ENCODE data around the gene MICAL3. TPM values are rescaled to one million over a fixed set of nuclear protein-coding genes. Genes with fewer than 3 reads are reported as not detected.

Gene MICAL3
- polyA plus RNA-seq, 1 of the 3 experiments (the other 2 are of a cell fraction), result 83.1 TPM

- POLR2A ChIA-PET, result no interaction called here
- H4K20me1 ChIP-seq (ENCODE audit: insufficient read depth), result no peaks in the 10 kb centered on the region
- peaks cover 4% of the 10 kb centered on the region for H3F3A ChIP-seq (replicated peaks; ENCODE audit: insufficient read depth)
- TF ChIP-seq PBX3 (IDR thresholded peaks at IDR 0.05), result no peak
- no peak for TF ChIP-seq CHD2 (IDR thresholded peaks at IDR 0.05; ENCODE audit: low read length, partially characterized antibody)
- no peak for TF ChIP-seq FOSL2 (IDR thresholded peaks at IDR 0.05; ENCODE audit: borderline replicate concordance, low read depth)
- TF ChIP-seq POLR2AphosphoS5 (IDR thresholded peaks at IDR 0.05; ENCODE audit: low read depth, low read length), result no peak
- no peak for TF ChIP-seq MEF2A (IDR thresholded peaks at IDR 0.05; ENCODE audit: borderline replicate concordance, low read depth)
- TF ChIP-seq FOXM1 (IDR thresholded peaks at IDR 0.05; ENCODE audit: low read depth), result no peak
- peak overlapping the region; percentile 94 for H2AFZ ChIP-seq (ENCODE audit: low read depth)
- no peaks in the 10 kb centered on the region for H3K9me2 ChIP-seq
- DNase-seq, result peak; percentile 47
- H3K36me3 ChIP-seq (replicated peaks in 1 of 2; ENCODE audit: control insufficient read depth in 1 of 2, insufficient read depth in 2 of 2, low read length in 1 of 2), result no peaks in the 10 kb centered on the region
- WGBS (ENCODE audit: low lambda C conversion rate), result 67% methylated on average over 21 of the region's 21 CpGs
- H3K9me3 ChIP-seq, result no peaks in the 10 kb centered on the region
- peaks cover 0 to 10% of the 10 kb centered on the region in 2 experiments; a peak in 1 of 4 replicates for H3K4me1 ChIP-seq (ENCODE audit: control insufficient read depth in 1 of 2, insufficient read depth in 2 of 2, low read depth in 1 of 2, low read length in 1 of 2)
- peak overlapping the region; percentile 79 to 84 for H3K4me3 ChIP-seq (ENCODE audit: low read depth in 2 of 2, low read length in 1 of 2)
- peak overlapping the region in 1 of 2 experiments; percentile 9; a peak in 1 of 4 replicates for H3K27ac ChIP-seq (ENCODE audit: low read depth in 2 of 2, low read length in 1 of 2)
- CTCF ChIA-PET, result interaction anchor here (0.6 to 5.1 kb wide), 25 partner anchors 10 to 283 kb away, joined by 3 to 44 read pairs (median 4); no protein-coding TSS in a partner anchor
- H3K4me2 ChIP-seq, result peak overlapping the region; percentile 99
- no peaks in the 10 kb centered on the region for H3K27me3 ChIP-seq (ENCODE audit: insufficient read depth)
- no peak overlapping the region for H3K9ac ChIP-seq
- H3K79me2 ChIP-seq (ENCODE audit: insufficient read depth), result no peaks in the 10 kb centered on the region
Measured at GRCh38 chr22:18024956-18025720, 777 bp upstream of the MICAL3 start.

- Histone ChIP-seq H3K9ac (peak overlapping the region; percentile 33; the same call in 1 of the 2 replicates), H3K4me3 (ENCODE audit: low read depth in 2 of 2, low read length in 1 of 2) (peak overlapping the region; percentile 79 to 84), H2AFZ (ENCODE audit: low read depth) (peak overlapping the region; percentile 90), H3F3A (replicated peaks; ENCODE audit: insufficient read depth) (peaks cover 4% of the 10 kb centered on the region), H3K9me2 (no peaks in the 10 kb centered on the region), H3K79me2 (ENCODE audit: insufficient read depth) (no peaks in the 10 kb centered on the region), H3K36me3 (replicated peaks in 1 of 2; ENCODE audit: control insufficient read depth in 1 of 2, insufficient read depth in 2 of 2, low read length in 1 of 2) (no peaks in the 10 kb centered on the region), H4K20me1 (ENCODE audit: insufficient read depth) (no peaks in the 10 kb centered on the region), H3K9me3 (no peaks in the 10 kb centered on the region), H3K27ac (ENCODE audit: low read depth in 2 of 2, low read length in 1 of 2) (peak overlapping the region; percentile 39 to 62; a peak in 3 of 4 replicates), H3K4me2 (peak overlapping the region; percentile 99), H3K27me3 (ENCODE audit: insufficient read depth) (no peaks in the 10 kb centered on the region), H3K4me1 (ENCODE audit: control insufficient read depth in 1 of 2, insufficient read depth in 2 of 2, low read depth in 1 of 2, low read length in 1 of 2) (peaks cover 0 to 10% of the 10 kb centered on the region in 2 experiments; a peak in 1 of 4 replicates)
- TF ChIP-seq RAD21 (IDR thresholded peaks at IDR 0.05; ENCODE audit: low read length) (no peak), POLR2AphosphoS5 (IDR thresholded peaks at IDR 0.05; ENCODE audit: low read depth, low read length) (no peak; the same call in 1 of the 2 replicates), ZBTB33 (IDR thresholded peaks at IDR 0.05; ENCODE audit: borderline replicate concordance, low read depth) (no peak), TAF1 (IDR thresholded peaks at IDR 0.05; ENCODE audit: borderline replicate concordance, low read depth, low read length) (peak; percentile 45; the same call in 1 of the 2 replicates), NRF1 (IDR thresholded peaks at IDR 0.05; ENCODE audit: low read depth, low read length) (peak; percentile 85), SIN3A (IDR thresholded peaks at IDR 0.05; ENCODE audit: borderline replicate concordance, low read depth, low read length) (peak; percentile 15; the same call in 1 of the 2 replicates), USF1 (IDR thresholded peaks at IDR 0.05; ENCODE audit: borderline replicate concordance, low read depth) (peak; percentile 22; the same call in 1 of the 2 replicates), CTCF (IDR thresholded peaks at IDR 0.05) (no peak), EP300 (IDR thresholded peaks at IDR 0.05; ENCODE audit: borderline replicate concordance in 1 of 2, low read depth in 1 of 2, low read length in 1 of 2) (peak in 1 of 2 experiments; percentile 12; a peak in 1 of 4 replicates), FOXM1 (IDR thresholded peaks at IDR 0.05; ENCODE audit: low read depth) (no peak), MAX (IDR thresholded peaks at IDR 0.05; ENCODE audit: low read depth) (peak; percentile 81), MXI1 (IDR thresholded peaks at IDR 0.05; ENCODE audit: low read depth, low read length) (peak; percentile 87)
- DNase-seq, result peak; percentile 87
- ChIA-PET CTCF (interaction anchor here (0.7 to 5.1 kb wide), 31 partner anchors 9 to 210 kb away, joined by 3 to 44 read pairs (median 4); no protein-coding TSS in a partner anchor), POLR2A (interaction anchor here (1.0 kb wide), 1 partner anchor 53 kb away, joined by 3 read pairs; no protein-coding TSS in a partner anchor)
- 2% methylated on average over 23 of the region's 47 CpGs for WGBS (ENCODE audit: low lambda C conversion rate)
Measured at GRCh38 chr22:18023509-18024275, 669 bp downstream of the MICAL3 start.
